HepG2 (cell line): ENCODE measurements around the gene SLBP. TPM values are rescaled to one million over a fixed set of nuclear protein-coding genes. Genes with fewer than 3 reads are reported as not detected.
A peak's percentile ranks its signal among the peaks of the same experiment; 100 is the strongest.

Source experiments
- GABPB1 ChIP-seq: IDR thresholded peaks from 2 replicates; pipeline ENCODE4 v1.6.1; 2016; ENCODE audit warnings: mild to moderate bottlenecking, missing genetic modification reagents, moderate library complexity, missing compliant biosample characterization
- ISL2 ChIP-seq: sonication (generic); formaldehyde crosslinking; IDR thresholded peaks from 2 replicates; pipeline ENCODE4 v1.5.0; 2020; ENCODE audit warnings: missing genetic modification reagents
- PHF21A ChIP-seq: sonication (generic); formaldehyde crosslinking; IDR thresholded peaks from 2 replicates; pipeline ENCODE4 v1.5.0; 2020; ENCODE audit warnings: mild to moderate bottlenecking, missing genetic modification reagents
- REXO4 ChIP-seq: sonication (generic); formaldehyde crosslinking; IDR thresholded peaks from 2 replicates; pipeline ENCODE4 v1.8.0; 2022; ENCODE audit warnings: missing genetic modification reagents, mild to moderate bottlenecking, borderline replicate concordance
- SMAD3 ChIP-seq: sonication (generic); formaldehyde crosslinking; IDR thresholded peaks from 2 replicates; pipeline ENCODE4 v1.4.0; 2020; ENCODE audit warnings: missing genetic modification reagents
- SRSF1 ChIP-seq: fragments of 200-400 bp; formaldehyde crosslinking; optimal IDR thresholded peaks from 2 replicates; pipeline ENCODE3; 2017; ENCODE audit warnings: mild to moderate bottlenecking, low read depth, low read length, moderate library complexity
- TEAD3 ChIP-seq: optimal IDR thresholded peaks from 2 replicates; pipeline ENCODE3; 2016; ENCODE audit warnings: borderline replicate concordance
- ZNF3 ChIP-seq: IDR thresholded peaks from 2 replicates; pipeline ENCODE4 v1.7.0; 2017; ENCODE audit warnings: inconsistent platforms
- ZNF788 ChIP-seq: sonication (generic); formaldehyde crosslinking; IDR thresholded peaks from 2 replicates; pipeline ENCODE4 v1.5.0; 2020; ENCODE audit warnings: mild to moderate bottlenecking, missing genetic modification reagents, borderline replicate concordance
- ZSCAN31 ChIP-seq: sonication (generic); formaldehyde crosslinking; IDR thresholded peaks from 2 replicates; pipeline ENCODE4 v1.5.0; 2020; ENCODE audit warnings: low read depth, mild to moderate bottlenecking, missing genetic modification reagents
- polyA plus RNA-seq, 8 experiments: library from polyadenylated mRNA; depleted of rRNA in 3 of 8; stranded (reverse) in 7 of 8; unstranded in 1 of 8; fragments of >200 nt; fragmentation: Illumina TruSeq in 4 of 8; extraction: Trizol in 4 of 8; gene quantifications; 2 replicates each; pipeline versions ENCODE4 v1.2.1 to v1.2.3, GENCODE V29; 2011 to 2016; ENCODE audit warnings: low read depth in 4 of 8, missing spikeins in 1 of 8, mixed read lengths in 1 of 8; ENCODE audit not compliant: insufficient read depth in 1 of 8
- total RNA-seq, 5 experiments: library from RNA; depleted of rRNA; stranded (reverse); fragments of >200 nt; fragmentation: Illumina TruSeq; extraction: Trizol; gene quantifications; 2 replicates each; pipeline ENCODE4 v1.2.3, GENCODE V29; 2016; ENCODE audit warnings: low read depth in 1 of 5
- TF ChIP-seq, protein P1 (sequence below): sonication (generic); formaldehyde crosslinking; IDR thresholded peaks from 2 replicates; pipeline ENCODE4 v1.4.0; 2020; ENCODE audit warnings: mild to moderate bottlenecking, missing genetic modification reagents
- TF ChIP-seq, protein P2 (sequence below): sonication (generic); formaldehyde crosslinking; IDR thresholded peaks from 2 replicates; pipeline ENCODE4 v1.4.0; 2020; ENCODE audit warnings: missing genetic modification reagents; ENCODE audit errors: not compliant biosample characterization
- TF ChIP-seq, protein P3 (sequence below): sonication (generic); formaldehyde crosslinking; IDR thresholded peaks from 2 replicates; pipeline ENCODE4 v1.9.0; 2022; ENCODE audit warnings: low read depth, missing genetic modification reagents
- TF ChIP-seq, protein P4 (sequence below): sonication (generic); formaldehyde crosslinking; IDR thresholded peaks from 2 replicates; pipeline ENCODE4 v1.4.0; 2020; ENCODE audit warnings: mild to moderate bottlenecking, missing genetic modification reagents
- TF ChIP-seq, protein P5 (sequence below): sonication (generic); formaldehyde crosslinking; IDR thresholded peaks from 2 replicates; pipeline ENCODE4 v1.9.0; 2021; ENCODE audit warnings: missing genetic modification reagents, mild to moderate bottlenecking, borderline replicate concordance

Gene SLBP
- total and polyA plus RNA-seq, 2 of the 13 experiments (the other 11 are each of a cell fraction or from before 2014, with no cell fraction given): 43.9 to 104 TPM

DNA sequence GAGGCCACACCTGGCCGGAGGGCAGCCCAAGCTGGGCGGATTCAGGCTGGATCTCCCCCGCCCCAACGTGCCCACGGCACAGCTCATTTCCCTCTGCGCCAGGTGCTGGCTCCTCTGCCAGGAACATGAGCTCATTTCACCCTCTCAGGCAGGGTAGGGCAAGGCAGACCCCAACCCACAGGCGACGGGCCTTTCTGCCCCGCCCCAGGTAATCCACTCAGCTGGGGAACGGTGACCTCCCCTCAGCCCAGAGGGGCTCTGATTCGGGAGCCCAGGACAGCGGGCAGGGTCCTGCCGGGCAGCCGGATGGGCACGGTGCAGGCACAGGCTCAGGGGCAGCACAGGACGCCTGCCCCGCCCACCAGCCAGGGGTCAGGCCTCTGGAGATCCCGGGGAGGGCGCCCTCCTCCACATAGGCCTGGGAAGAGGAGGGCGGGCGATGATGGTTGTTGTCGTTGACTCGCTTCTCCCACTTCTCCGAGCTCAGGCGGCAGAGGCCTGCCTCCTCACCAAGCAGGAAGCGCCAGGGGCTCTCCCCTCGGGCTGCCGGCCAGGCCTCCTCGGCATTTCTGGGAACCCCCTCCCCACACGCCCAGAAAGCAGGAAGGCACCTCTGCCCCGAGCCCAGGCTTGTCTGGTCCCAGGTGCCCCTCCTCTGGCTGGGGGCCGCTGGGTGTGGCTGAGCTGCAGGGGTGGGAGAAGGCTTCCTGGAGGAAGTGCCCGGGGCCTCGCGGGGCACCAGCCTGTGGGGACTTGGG is 40.3 kb upstream of the SLBP start (continued):
- TF ChIP-seq ZSCAN31 (CRISPR knock-in tag) (0 out of 2 replicates have a peak, but pooled peaks have one; percentile 14), ISL2 (0 out of 2 replicates have a peak, but pooled peaks have one; percentile 19), TEAD3 (CRISPR knock-in tag) (peak; percentile 23), ZNF3 (CRISPR knock-in tag) (no peak), ZNF788 (0 out of 2 replicates have a peak, but pooled peaks have one; percentile 22), GABPB1 (CRISPR knock-in tag) (peak; percentile 48), REXO4 (CRISPR knock-in tag) (no peak), SMAD3 (CRISPR knock-in tag) (0 out of 2 replicates have a peak, but pooled peaks have one; percentile 27), PHF21A (CRISPR knock-in tag) (peak; percentile 43), SRSF1 (peak; percentile 69)
- TF ChIP-seq, protein P1, sequence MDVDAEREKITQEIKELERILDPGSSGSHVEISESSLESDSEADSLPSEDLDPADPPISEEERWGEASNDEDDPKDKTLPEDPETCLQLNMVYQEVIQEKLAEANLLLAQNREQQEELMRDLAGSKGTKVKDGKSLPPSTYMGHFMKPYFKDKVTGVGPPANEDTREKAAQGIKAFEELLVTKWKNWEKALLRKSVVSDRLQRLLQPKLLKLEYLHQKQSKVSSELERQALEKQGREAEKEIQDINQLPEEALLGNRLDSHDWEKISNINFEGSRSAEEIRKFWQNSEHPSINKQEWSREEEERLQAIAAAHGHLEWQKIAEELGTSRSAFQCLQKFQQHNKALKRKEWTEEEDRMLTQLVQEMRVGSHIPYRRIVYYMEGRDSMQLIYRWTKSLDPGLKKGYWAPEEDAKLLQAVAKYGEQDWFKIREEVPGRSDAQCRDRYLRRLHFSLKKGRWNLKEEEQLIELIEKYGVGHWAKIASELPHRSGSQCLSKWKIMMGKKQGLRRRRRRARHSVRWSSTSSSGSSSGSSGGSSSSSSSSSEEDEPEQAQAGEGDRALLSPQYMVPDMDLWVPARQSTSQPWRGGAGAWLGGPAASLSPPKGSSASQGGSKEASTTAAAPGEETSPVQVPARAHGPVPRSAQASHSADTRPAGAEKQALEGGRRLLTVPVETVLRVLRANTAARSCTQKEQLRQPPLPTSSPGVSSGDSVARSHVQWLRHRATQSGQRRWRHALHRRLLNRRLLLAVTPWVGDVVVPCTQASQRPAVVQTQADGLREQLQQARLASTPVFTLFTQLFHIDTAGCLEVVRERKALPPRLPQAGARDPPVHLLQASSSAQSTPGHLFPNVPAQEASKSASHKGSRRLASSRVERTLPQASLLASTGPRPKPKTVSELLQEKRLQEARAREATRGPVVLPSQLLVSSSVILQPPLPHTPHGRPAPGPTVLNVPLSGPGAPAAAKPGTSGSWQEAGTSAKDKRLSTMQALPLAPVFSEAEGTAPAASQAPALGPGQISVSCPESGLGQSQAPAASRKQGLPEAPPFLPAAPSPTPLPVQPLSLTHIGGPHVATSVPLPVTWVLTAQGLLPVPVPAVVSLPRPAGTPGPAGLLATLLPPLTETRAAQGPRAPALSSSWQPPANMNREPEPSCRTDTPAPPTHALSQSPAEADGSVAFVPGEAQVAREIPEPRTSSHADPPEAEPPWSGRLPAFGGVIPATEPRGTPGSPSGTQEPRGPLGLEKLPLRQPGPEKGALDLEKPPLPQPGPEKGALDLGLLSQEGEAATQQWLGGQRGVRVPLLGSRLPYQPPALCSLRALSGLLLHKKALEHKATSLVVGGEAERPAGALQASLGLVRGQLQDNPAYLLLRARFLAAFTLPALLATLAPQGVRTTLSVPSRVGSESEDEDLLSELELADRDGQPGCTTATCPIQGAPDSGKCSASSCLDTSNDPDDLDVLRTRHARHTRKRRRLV (CRISPR knock-in tag): 0 out of 2 replicates have a peak, but pooled peaks have one; percentile 63
- TF ChIP-seq, protein P2, sequence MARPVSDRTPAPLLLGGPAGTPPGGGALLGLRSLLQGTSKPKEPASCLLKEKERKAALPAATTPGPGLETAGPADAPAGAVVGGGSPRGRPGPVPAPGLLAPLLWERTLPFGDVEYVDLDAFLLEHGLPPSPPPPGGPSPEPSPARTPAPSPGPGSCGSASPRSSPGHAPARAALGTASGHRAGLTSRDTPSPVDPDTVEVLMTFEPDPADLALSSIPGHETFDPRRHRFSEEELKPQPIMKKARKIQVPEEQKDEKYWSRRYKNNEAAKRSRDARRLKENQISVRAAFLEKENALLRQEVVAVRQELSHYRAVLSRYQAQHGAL (CRISPR knock-in tag): no peak
- TF ChIP-seq, protein P3, sequence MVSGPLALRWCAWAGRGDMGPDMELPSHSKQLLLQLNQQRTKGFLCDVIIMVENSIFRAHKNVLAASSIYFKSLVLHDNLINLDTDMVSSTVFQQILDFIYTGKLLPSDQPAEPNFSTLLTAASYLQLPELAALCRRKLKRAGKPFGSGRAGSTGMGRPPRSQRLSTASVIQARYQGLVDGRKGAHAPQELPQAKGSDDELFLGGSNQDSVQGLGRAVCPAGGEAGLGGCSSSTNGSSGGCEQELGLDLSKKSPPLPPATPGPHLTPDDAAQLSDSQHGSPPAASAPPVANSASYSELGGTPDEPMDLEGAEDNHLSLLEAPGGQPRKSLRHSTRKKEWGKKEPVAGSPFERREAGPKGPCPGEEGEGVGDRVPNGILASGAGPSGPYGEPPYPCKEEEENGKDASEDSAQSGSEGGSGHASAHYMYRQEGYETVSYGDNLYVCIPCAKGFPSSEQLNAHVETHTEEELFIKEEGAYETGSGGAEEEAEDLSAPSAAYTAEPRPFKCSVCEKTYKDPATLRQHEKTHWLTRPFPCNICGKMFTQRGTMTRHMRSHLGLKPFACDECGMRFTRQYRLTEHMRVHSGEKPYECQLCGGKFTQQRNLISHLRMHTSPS (CRISPR knock-in tag): peak; percentile 99
- TF ChIP-seq, protein P4, sequence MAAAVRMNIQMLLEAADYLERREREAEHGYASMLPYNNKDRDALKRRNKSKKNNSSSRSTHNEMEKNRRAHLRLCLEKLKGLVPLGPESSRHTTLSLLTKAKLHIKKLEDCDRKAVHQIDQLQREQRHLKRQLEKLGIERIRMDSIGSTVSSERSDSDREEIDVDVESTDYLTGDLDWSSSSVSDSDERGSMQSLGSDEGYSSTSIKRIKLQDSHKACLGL (CRISPR knock-in tag): 0 out of 2 replicates have a peak, but pooled peaks have one; percentile 15
- TF ChIP-seq, protein P5, sequence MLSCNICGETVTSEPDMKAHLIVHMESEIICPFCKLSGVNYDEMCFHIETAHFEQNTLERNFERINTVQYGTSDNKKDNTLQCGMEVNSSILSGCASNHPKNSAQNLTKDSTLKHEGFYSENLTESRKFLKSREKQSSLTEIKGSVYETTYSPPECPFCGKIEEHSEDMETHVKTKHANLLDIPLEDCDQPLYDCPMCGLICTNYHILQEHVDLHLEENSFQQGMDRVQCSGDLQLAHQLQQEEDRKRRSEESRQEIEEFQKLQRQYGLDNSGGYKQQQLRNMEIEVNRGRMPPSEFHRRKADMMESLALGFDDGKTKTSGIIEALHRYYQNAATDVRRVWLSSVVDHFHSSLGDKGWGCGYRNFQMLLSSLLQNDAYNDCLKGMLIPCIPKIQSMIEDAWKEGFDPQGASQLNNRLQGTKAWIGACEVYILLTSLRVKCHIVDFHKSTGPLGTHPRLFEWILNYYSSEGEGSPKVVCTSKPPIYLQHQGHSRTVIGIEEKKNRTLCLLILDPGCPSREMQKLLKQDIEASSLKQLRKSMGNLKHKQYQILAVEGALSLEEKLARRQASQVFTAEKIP: no peak
